GM21786 (cell line): Measurements from ENCODE around the gene ADM5.

Experiments used
- ATAC-seq: cut with Tn5 transposase; IDR thresholded peaks from one replicate; pipeline ENCODE4 v1.9.1; 2021; ENCODE audit not compliant: unreplicated experiment

The ADM5 gene

GRCh38 chr19:49679771-49680413, 9.5 kb upstream of the ADM5 start:
- no peak for ATAC-seq

GRCh38 chr19:49680421-49681351, 8.7 kb upstream of the ADM5 start:
- ATAC-seq = no peak

DNA sequence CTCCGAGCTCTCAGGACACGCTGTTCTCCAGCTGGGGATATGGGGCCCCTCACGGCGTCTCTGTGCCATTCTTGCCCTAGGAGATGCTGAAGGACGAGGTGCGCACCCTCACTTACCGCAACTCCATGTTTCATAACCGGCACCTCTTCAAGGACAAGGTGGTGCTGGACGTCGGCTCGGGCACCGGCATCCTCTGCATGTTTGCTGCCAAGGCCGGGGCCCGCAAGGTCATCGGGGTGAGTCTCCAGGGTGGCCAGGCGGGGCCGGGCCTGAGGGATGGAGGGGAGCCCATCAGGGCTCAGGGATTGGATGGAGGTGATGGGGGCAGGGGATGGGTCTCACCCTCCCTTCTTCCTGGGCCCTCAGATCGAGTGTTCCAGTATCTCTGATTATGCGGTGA, 7.6 kb upstream of the ADM5 start:
- no peak for ATAC-seq

GRCh38 chr19:49682274-49682673, 7.1 kb upstream of the ADM5 start:
- ATAC-seq = no peak

GRCh38 chr19:49683814-49684250, 5.6 kb upstream of the ADM5 start:
- ATAC-seq = no peak

DNA sequence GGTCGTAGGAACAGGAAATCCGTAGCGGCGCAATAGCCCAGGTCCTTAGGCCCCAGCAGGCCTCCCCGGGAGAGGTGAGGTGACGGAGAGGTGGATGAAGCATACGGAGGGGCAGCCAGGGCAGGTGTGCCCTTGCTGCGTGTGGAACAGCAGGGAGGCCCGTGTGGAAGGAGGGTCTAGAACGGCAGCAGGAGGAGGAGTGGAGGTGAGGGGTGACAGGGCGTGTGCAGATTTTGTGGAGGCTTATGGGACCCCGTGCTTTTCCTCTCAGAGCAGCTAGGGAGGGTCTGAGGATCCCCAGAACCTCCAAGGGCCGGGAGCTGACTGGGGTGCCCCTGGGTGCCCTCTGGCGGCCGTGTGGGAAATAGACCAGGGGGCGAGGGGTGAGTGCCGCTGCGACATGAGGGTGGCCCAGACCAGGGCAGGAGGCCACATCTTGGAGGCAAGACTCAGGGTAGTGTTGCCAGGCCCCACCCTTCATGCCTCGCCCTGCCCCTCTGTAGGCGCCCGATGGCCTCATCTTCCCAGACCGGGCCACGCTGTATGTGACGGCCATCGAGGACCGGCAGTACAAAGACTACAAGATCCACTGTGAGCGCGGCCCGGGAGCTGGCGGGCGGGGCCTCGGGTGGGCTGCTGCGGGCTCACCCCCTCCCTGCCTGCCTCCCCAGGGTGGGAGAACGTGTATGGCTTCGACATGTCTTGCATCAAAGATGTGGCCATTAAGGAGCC, 5.0 kb upstream of the ADM5 start:
- ATAC-seq = no peak

DNA sequence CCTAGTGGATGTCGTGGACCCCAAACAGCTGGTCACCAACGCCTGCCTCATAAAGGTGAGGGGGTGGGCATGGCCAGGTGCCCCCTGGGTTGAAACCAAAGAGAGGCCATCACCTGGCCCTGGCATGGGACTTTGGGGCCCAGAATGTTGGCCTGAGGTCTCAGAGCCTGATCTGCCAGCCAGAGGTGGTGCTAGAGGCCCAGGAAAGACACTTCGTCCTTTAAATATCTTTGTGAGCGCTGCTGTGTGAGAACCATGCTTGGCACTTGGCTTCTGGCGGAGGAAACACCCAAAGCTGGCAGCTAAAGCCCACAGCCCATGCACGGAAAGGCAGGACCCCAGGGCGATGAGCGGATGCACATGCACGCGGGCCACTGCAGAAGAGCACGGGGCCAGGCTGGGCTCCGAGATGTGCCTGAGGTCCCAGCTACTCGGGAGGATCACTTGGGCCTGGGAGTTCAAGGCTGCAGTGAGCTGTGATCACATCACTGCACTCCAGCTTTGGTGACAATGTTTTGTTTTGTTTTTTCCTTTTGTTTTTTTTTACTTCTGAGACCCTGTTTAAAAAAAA, 4.3 kb upstream of the ADM5 start:
- no peak for ATAC-seq

- no peak for ATAC-seq
Observed at GRCh38 chr19:49685845-49686332, 3.5 kb upstream of the ADM5 start.

DNA sequence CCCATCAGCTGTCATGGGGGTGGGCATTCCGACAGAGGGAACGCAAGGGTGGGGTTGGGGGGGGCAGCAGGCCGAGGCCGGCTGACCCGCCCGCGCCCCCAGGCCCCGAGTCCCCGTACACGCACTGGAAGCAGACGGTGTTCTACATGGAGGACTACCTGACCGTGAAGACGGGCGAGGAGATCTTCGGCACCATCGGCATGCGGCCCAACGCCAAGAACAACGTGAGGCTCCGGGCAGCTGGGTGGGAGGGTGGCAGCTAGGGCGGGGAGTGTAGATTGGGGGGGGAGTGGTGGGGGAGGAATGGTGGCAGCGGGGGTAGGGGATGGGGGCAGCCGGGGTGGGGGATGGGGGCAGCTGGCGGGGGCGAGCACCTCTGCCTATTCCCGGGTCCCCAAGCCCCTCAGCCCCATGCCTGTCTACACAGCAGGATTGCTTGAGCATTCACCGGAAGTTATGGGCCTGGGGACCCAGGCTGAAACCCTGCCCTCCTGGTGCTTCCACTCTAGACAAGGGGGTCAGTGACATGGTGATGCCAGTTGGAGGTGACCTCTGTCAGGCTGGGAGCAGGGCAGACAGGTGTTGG, 2.8 kb upstream of the ADM5 start:
- no peak for ATAC-seq

GRCh38 chr19:49687150-49687549, 2.2 kb upstream of the ADM5 start:
- ATAC-seq = no peak

GRCh38 chr19:49687566-49688316, 1.7 kb upstream of the ADM5 start:
- no peak for ATAC-seq

GRCh38 chr19:49688531-49689132, 762 bp upstream of the ADM5 start:
- ATAC-seq = no peak

DNA sequence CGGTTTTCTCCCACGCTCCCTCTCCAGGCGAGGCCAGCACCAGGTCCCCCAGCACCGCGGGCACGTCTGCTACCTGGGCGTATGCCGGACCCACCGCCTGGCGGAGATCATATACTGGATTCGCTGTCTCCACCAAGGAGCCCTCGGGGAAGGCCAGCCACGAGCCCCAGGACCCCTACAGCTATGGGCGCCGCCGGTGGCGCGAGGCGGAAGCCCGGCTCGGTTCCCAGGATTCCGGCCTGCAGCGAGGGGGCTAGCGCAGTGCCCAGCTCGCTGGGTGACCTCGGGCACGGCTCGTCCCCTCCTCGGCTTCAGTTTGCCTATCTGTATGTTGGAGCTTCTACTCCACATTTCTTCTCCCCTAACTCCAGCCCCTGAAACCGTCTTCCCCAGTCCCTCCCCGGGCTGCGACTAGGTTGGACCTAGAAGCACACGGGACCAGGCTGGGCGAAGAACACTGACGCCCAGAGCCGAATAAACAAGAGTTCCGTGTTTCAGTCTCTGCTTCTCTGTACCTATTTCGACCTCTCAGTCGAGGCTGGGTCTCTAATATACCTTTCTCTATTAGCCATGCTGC, 773 bp downstream of the ADM5 start:
- ATAC-seq = no peak

DNA sequence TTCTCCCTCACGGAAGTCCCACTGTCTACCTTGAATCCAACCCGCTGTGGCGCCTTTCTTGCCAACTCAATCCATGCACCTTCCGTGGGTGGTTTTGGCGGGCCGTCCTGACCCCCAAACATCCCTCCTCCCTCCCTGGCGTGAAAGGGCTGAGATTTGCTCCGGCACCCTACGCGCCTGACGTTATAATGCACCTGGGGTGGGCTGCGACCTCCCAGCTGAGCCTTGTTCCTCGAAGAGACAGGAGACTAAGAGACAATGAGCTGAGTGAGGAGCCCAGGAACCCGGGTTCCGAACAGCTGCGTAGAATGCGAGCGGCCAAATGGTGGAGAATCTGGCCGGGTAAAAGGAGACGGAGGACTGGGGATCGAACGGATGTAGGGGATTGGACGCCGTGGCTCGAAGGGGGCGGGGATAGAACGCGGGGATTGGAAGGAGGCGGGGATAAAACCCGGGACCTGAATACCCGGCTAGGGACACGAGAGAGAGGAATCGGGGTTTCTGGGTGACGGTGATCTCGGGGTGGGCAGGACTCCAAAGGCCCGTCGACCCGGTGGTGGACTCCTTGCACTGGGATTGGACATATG, 1.4 kb downstream of the ADM5 start, which contains the start of gene CPT1C:
Gene CPT1C, plus strand, starts transcription at position 461 of the 587 bp plus-strand sequence. CDS start 1,137 bp downstream, outside the sequence.
- no peak for ATAC-seq

- no peak for ATAC-seq
Observed at GRCh38 chr19:49691243-49692146, 2.1 kb downstream of the ADM5 start.

GRCh38 chr19:49692147-49692506, 2.7 kb downstream of the ADM5 start:
- ATAC-seq = no peak

DNA sequence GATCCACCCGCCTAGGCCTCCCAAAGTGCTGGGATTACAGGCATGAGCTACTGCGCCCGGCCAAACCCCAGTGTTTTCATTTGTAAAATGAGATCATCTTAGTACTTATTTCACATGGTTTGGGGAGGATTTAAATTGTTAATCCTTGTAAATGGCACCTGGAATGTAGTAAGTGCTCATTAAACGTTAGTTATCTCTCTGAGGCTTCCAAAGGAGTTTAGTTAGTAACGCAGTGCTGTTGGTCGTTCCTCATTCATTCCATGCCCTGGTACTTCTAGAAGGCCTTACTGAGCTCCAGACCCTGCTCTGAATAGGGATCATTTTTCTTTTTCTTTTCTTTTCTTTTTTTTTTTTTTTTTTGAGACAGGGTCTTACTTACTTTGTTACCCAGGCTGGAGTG, 6.7 kb downstream of the ADM5 start:
- no peak for ATAC-seq

GRCh38 chr19:49696865-49697264, 7.5 kb downstream of the ADM5 start:
- ATAC-seq = no peak
